K562 (cell line): ENCODE measurements around the gene RANBP3. TPM values are rescaled to one million over a fixed set of nuclear protein-coding genes. Genes with fewer than 3 reads are reported as not detected.

Source experiments
- ATAC-seq: fragments of 200-7000 bp; cut with Tn5 transposase; 3 replicates; pipeline ENCODE4 v1.9.1; 2020; ENCODE audit warnings: moderate library complexity
- BruUV-seq: library from RNA; stranded (reverse); fragments of 400-500 nt; replicated peaks from 2 replicates; lab custom pipeline; 2021; lab: Mats Ljungman, UMichigan
- CTCF ChIA-PET: fragments of 300-600 bp; formaldehyde crosslinking; extraction: SDS; loops from one replicate; lab custom pipeline; 2021; ENCODE audit warnings: low intra/inter-chr PET ratio; lab: Yijun Ruan, JAX
- POLR2A ChIA-PET: fragments of 300-600, 350-650 bp; sonication (Branson Sonifier 250); formaldehyde crosslinking; extraction: SDS; loops from one replicate; lab custom pipeline; 2021; ENCODE audit warnings: antibody characterized with exemption, inconsistent platforms; lab: Yijun Ruan, JAX
- DNase-seq, 4 experiments: peaks; one replicate each; pipeline versions ENCODE4 v3.0.0 to v3.0.0-alpha.2; 2011 to 2018; ENCODE audit warnings: low spot score in 3 of 4, mixed read lengths in 3 of 4; ENCODE audit errors: extremely low read depth in 1 of 4
- FAIRE-seq: peaks from 2 replicates; lab custom pipeline; 2011; peaks lifted over from hg19 to GRCh38; lab: Jason Lieb, UNC
- H2AFZ ChIP-seq: 2 replicates; pipeline ENCODE4 v1.6.0; 2011; ENCODE audit warnings: low read depth, low read length, control low read depth, inconsistent platforms
- H3K27ac ChIP-seq: fragments of 200-600 bp; 3 replicates; pipeline ENCODE4 v1.8.0; 2011; ENCODE audit warnings: low read depth, mild to moderate bottlenecking, control low read depth, inconsistent platforms, low read length, moderate library complexity, mixed read lengths; ENCODE audit errors: extremely low read depth
- H3K27me3 ChIP-seq, 2 experiments: fragments of 300-600 bp in 1 of 2; 2 replicates in 1 of 2; 3 replicates in 1 of 2; pipeline versions ENCODE4 v1.6.0 to v1.8.0; 2011; ENCODE audit warnings: inconsistent platforms in 2 of 2, low read length in 2 of 2, mild to moderate bottlenecking in 1 of 2, mixed read lengths in 1 of 2, moderate library complexity in 1 of 2; ENCODE audit not compliant: control insufficient read depth in 2 of 2, insufficient read depth in 2 of 2
- H3K36me3 ChIP-seq: fragments of 300-600 bp; 3 replicates; pipeline ENCODE4 v1.8.0; 2011; ENCODE audit warnings: mild to moderate bottlenecking, low read length, inconsistent platforms; ENCODE audit not compliant: control insufficient read depth, insufficient read depth
- H3K4me1 ChIP-seq, 2 experiments: fragments of 200-600 bp in 1 of 2; replicated peaks in 1 of 2; 2 replicates in 1 of 2; 3 replicates in 1 of 2; pipeline versions ENCODE4 v1.5.1 to v1.8.0; 2011; ENCODE audit warnings: inconsistent platforms in 2 of 2, low read length in 2 of 2, mild to moderate bottlenecking in 1 of 2, mixed read lengths in 1 of 2, moderate library complexity in 1 of 2; ENCODE audit not compliant: control insufficient read depth in 2 of 2, insufficient read depth in 2 of 2
- H3K4me2 ChIP-seq: 2 replicates; pipeline ENCODE4 v1.6.1; 2011; ENCODE audit warnings: low read length, control low read depth, inconsistent platforms, mixed read lengths; ENCODE audit not compliant: insufficient read depth
- H3K4me3 ChIP-seq: fragments of 200-600 bp; sonication (generic), shearing (Covaris generic); 2 replicates; pipeline ENCODE4 v1.5.1; 2016; ENCODE audit warnings: control low read depth, inconsistent platforms
- H3K79me2 ChIP-seq: fragments of 200-600 bp; 3 replicates; pipeline ENCODE4 v1.8.0; 2011; ENCODE audit warnings: low read length, inconsistent platforms; ENCODE audit not compliant: control insufficient read depth, insufficient read depth
- H3K9ac ChIP-seq, 2 experiments: 2 replicates each; pipeline versions ENCODE4 v1.6.0 to v1.6.1; 2011; ENCODE audit warnings: low read depth in 2 of 2, low read length in 2 of 2, control low read depth in 1 of 2, inconsistent platforms in 1 of 2, mild to moderate bottlenecking in 1 of 2, mixed read lengths in 1 of 2; ENCODE audit not compliant: insufficient read depth in 1 of 2
- H3K9me1 ChIP-seq: one replicate; pipeline ENCODE4 v1.6.0; 2011; ENCODE audit warnings: inconsistent platforms, mild to moderate bottlenecking, low read length, moderate library complexity; ENCODE audit not compliant: control insufficient read depth, insufficient read depth
- H3K9me3 ChIP-seq: replicated peaks from 2 replicates; pipeline ENCODE4 v1.5.1; 2011; ENCODE audit warnings: low read depth, low read length, inconsistent platforms; ENCODE audit not compliant: control insufficient read depth, insufficient read depth
- H4K20me1 ChIP-seq: replicated peaks from 2 replicates; pipeline ENCODE4 v1.6.1; 2011; ENCODE audit warnings: low read length, inconsistent platforms, mixed read lengths; ENCODE audit not compliant: control insufficient read depth, insufficient read depth
- ARNT ChIP-seq, 2 experiments: fragments of 450-650 bp; IDR thresholded peaks; 2 replicates each; pipeline ENCODE4 v1.6.1; 2016; ENCODE audit warnings: mild to moderate bottlenecking in 1 of 2
- ASH1L ChIP-seq: fragments of 450-650 bp; IDR thresholded peaks from 2 replicates; pipeline ENCODE4 v1.6.1; 2018; ENCODE audit warnings: borderline replicate concordance, mild to moderate bottlenecking, low read depth; ENCODE audit not compliant: partially characterized antibody
- HMG20B ChIP-seq: fragments of 250-450 bp; sonication (Bioruptor Pico); IDR thresholded peaks from 2 replicates; pipeline ENCODE4 v1.5.0; 2021; ENCODE audit warnings: mild to moderate bottlenecking
- LARP7 ChIP-seq: fragments of 450-650 bp; IDR thresholded peaks from 2 replicates; pipeline ENCODE4 v1.6.1; 2016
- NR1H2 ChIP-seq: sonication (generic); formaldehyde crosslinking; IDR thresholded peaks from 2 replicates; pipeline ENCODE4 v1.4.0; 2020; ENCODE audit warnings: mild to moderate bottlenecking, missing genetic modification reagents
- THAP7 ChIP-seq: fragments of 250-450 bp; sonication (Bioruptor Pico); IDR thresholded peaks from 2 replicates; pipeline ENCODE4 v1.5.0; 2021
- YBX1 ChIP-seq: fragments of 450-650 bp; IDR thresholded peaks from 2 replicates; pipeline ENCODE4 v1.7.1; 2016; ENCODE audit warnings: mild to moderate bottlenecking
- ZKSCAN8 ChIP-seq: fragments of 200-800 bp; sonication (Bioruptor generic); IDR thresholded peaks from 2 replicates; pipeline ENCODE4 v1.6.1; 2016; ENCODE audit warnings: missing genetic modification characterization, missing compliant biosample characterization
- ZNF75A ChIP-seq: fragments of 450-650 bp; formaldehyde crosslinking; IDR thresholded peaks from 2 replicates; pipeline ENCODE4 v1.4.0; 2020; ENCODE audit warnings: mild to moderate bottlenecking
- ZNF780A ChIP-seq: fragments of 250-450 bp; sonication (Bioruptor Pico); IDR thresholded peaks from 2 replicates; pipeline ENCODE4 v1.5.0; 2021; ENCODE audit warnings: mild to moderate bottlenecking
- WGBS: fragments of 100-300 bp; shearing (Covaris generic); methylation state at CpG from one replicate; pipeline ENCODE4 v1.1.6; 2016; ENCODE audit warnings: low coverage, mixed read lengths; ENCODE audit not compliant: insufficient coverage; ENCODE audit errors: missing lambda C conversion rate; 5-methylcytosine and 5-hydroxymethylcytosine counted together
- in situ Hi-C: fragments of 300-500 bp; cut with MboI; formaldehyde crosslinking; loops from 4 replicates; pipeline ENCODE4 v1.15.0; 2018; ENCODE audit warnings: inconsistent platforms, mixed read lengths
- intact Hi-C: fragments of 100-400 bp; cut with micrococcal nuclease; formaldehyde crosslinking; loops from 2 replicates; pipeline ENCODE4 v1.14.2; 2022
- polyA plus RNA-seq, 8 experiments: library from polyadenylated mRNA; depleted of rRNA in 4 of 8; stranded (reverse) in 5 of 8; unstranded in 3 of 8; fragments of >200 nt; fragmentation: Nextera tagmentation in 2 of 8; fragmentation: Illumina TruSeq in 1 of 8; extraction: Ambion mirVana in 2 of 8; extraction: Trizol in 1 of 8; gene quantifications; 2 replicates each; pipeline versions ENCODE4 v1.2.1 to v1.2.3, GENCODE V29; 2011 to 2014; ENCODE audit warnings: inconsistent platforms in 1 of 8, missing spikeins in 1 of 8
- total RNA-seq, 7 experiments: library from RNA; depleted of rRNA in 6 of 7; stranded (reverse); fragments of >200 nt in 6 of 7; fragmentation: Illumina TruSeq in 2 of 7; extraction: Trizol in 2 of 7; gene quantifications; 2 replicates each; pipeline versions ENCODE4 v1.2.1 to v1.2.3, GENCODE V29; 2011 to 2021; ENCODE audit warnings: low replicate concordance in 1 of 7
- TF ChIP-seq, protein P1 (sequence below): sonication (generic); formaldehyde crosslinking; IDR thresholded peaks from 2 replicates; pipeline ENCODE4 v1.9.0; 2022; ENCODE audit warnings: mild to moderate bottlenecking, missing genetic modification reagents
- TF ChIP-seq, protein P2 (sequence below): fragments of 450-650 bp; formaldehyde crosslinking; IDR thresholded peaks from 2 replicates; pipeline ENCODE4 v1.4.0; 2020; ENCODE audit warnings: mild to moderate bottlenecking, moderate library complexity
- TF ChIP-seq, protein P3 (sequence below): sonication (generic); formaldehyde crosslinking; IDR thresholded peaks from 2 replicates; pipeline ENCODE4 v1.8.0; 2022; ENCODE audit warnings: mild to moderate bottlenecking, missing genetic modification reagents

RANBP3 gene
- total and polyA plus RNA-seq, 9 of the 15 experiments (the other 6 are each of a cell fraction or from before 2014, with no cell fraction given): 0.90 to 95.1 (median 63.2) TPM

DNA sequence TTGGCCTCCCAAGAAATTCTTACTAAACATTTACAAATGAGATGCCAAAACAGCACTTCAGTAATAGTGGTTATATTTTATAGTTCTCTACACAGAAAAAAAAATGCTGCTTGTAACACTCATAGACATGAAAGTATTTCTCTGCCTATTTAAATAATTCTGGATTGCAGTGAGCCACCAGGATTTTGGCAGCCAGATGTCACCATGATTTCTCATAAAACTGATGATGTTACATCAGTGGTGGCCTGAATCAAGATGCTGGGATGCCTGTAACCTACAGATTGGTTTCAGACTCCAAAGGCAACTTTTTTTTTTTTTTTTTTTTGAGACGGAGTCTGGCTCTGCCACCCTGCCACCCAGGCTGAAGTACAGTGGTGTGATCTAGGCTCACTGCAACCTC, 66.6 kb downstream of the RANBP3 start:
- ATAC-seq (no peak), DNase-seq (no peak), FAIRE-seq (no peak)
- H3K79me2 ChIP-seq: no peaks in the 10 kb centered on the region
- WGBS: 83% methylated on average over 1 of the region's 1 CpG
- peaks cover 21% of the 10 kb centered on the region; the same call in 1 of the 3 replicates for H3K36me3 ChIP-seq
- no peak overlapping the region for H3K27ac ChIP-seq
- H3K9me1 ChIP-seq: no peaks in the 10 kb centered on the region
- intact Hi-C loops: no loop called here
- H3K4me1 ChIP-seq: peaks cover 0 to 20% of the 10 kb centered on the region in 2 experiments; a peak in 2 of 5 replicates
- no peaks in the 10 kb centered on the region for H3K27me3 ChIP-seq
- H3K9me3 ChIP-seq: no peaks in the 10 kb centered on the region
- TF ChIP-seq HMG20B (CRISPR knock-in tag): no peak
- TF ChIP-seq, protein P1, sequence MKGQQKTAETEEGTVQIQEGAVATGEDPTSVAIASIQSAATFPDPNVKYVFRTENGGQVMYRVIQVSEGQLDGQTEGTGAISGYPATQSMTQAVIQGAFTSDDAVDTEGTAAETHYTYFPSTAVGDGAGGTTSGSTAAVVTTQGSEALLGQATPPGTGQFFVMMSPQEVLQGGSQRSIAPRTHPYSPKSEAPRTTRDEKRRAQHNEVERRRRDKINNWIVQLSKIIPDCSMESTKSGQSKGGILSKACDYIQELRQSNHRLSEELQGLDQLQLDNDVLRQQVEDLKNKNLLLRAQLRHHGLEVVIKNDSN (CRISPR knock-in tag): no peak
- no TSS peak for BruUV-seq
- CTCF ChIA-PET: interaction anchor here (0.6 kb wide), 1 partner anchor 76 kb away, joined by 4 read pairs; no protein-coding TSS in a partner anchor
- POLR2A ChIA-PET: interaction anchor here (0.6 to 1.6 kb wide), 4 partner anchors 9 to 40 kb away, joined by 4 to 7 read pairs (median 6); no protein-coding TSS in a partner anchor
- in situ Hi-C loops: no loop called here
- H2AFZ ChIP-seq: no peak overlapping the region
- H3K9ac ChIP-seq: no peak overlapping the region
- no peak overlapping the region for H3K4me2 ChIP-seq
- H3K4me3 ChIP-seq: no peak overlapping the region
- no peaks in the 10 kb centered on the region for H4K20me1 ChIP-seq

DNA sequence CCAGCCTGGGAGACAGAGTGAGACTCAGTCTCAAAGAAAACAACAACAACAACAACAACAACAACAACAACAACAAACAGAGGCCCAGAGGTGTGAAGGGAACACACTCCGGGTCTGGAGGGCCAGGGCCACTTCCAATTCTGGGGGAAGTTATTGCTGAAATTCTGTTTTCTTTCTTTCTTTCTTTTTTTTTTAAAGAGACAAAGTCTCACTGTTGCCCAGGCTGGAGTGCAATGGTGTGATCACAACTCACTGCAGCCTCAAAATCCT, 67.4 kb downstream of the RANBP3 start:
- Histone ChIP-seq H3K9me3 (no peaks in the 10 kb centered on the region), H3K79me2 (no peaks in the 10 kb centered on the region), H3K9me1 (no peaks in the 10 kb centered on the region), H3K4me3 (no peak overlapping the region), H3K9ac (no peak overlapping the region), H3K4me1 (peaks cover 0 to 22% of the 10 kb centered on the region in 2 experiments; a peak in 2 of 5 replicates), H3K27me3 (no peaks in the 10 kb centered on the region), H2AFZ (no peak overlapping the region), H4K20me1 (no peaks in the 10 kb centered on the region), H3K36me3 (peaks cover 16% of the 10 kb centered on the region; the same call in 1 of the 3 replicates)
- CTCF ChIA-PET: no interaction called here
- in situ Hi-C loops (no loop called here), intact Hi-C loops (no loop called here)
- POLR2A ChIA-PET: interaction anchor here (0.6 kb wide), 1 partner anchor 288 kb away, joined by 3 read pairs; the partner anchor contains the start of genes SAFB and SAFB2
- DNase-seq (no peak), FAIRE-seq (no peak)
- BruUV-seq: no TSS peak
- no peak for TF ChIP-seq ARNT (IDR thresholded peaks at IDR 0.05)
- no peak for TF ChIP-seq ZNF75A (CRISPR knock-in tag)
- no peak for TF ChIP-seq NR1H2
- TF ChIP-seq YBX1: no peak
- TF ChIP-seq THAP7 (CRISPR knock-in tag): no peak
- no peak for TF ChIP-seq ASH1L
- TF ChIP-seq, protein P2, sequence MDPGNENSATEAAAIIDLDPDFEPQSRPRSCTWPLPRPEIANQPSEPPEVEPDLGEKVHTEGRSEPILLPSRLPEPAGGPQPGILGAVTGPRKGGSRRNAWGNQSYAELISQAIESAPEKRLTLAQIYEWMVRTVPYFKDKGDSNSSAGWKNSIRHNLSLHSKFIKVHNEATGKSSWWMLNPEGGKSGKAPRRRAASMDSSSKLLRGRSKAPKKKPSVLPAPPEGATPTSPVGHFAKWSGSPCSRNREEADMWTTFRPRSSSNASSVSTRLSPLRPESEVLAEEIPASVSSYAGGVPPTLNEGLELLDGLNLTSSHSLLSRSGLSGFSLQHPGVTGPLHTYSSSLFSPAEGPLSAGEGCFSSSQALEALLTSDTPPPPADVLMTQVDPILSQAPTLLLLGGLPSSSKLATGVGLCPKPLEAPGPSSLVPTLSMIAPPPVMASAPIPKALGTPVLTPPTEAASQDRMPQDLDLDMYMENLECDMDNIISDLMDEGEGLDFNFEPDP (CRISPR knock-in tag): no peak
- no peak for TF ChIP-seq ZNF780A (CRISPR knock-in tag)
- no peak for TF ChIP-seq ZKSCAN8 (CRISPR knock-in tag)
- TF ChIP-seq LARP7: no peak
- TF ChIP-seq, protein P3, sequence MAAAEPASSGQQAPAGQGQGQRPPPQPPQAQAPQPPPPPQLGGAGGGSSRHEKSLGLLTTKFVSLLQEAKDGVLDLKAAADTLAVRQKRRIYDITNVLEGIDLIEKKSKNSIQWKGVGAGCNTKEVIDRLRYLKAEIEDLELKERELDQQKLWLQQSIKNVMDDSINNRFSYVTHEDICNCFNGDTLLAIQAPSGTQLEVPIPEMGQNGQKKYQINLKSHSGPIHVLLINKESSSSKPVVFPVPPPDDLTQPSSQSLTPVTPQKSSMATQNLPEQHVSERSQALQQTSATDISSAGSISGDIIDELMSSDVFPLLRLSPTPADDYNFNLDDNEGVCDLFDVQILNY (CRISPR knock-in tag): no peak
- TF ChIP-seq, all 486 proteins: peak for 0
- Histone ChIP-seq H3K4me2 (no peak overlapping the region), H3K27ac (no peak overlapping the region)
- WGBS: 100% methylated on average over 1 of the region's 1 CpG
- no peak for ATAC-seq
